Glutamatergic neuron (in vitro differentiated cells): ENCODE results near the gene ZMPSTE24. TPM values are rescaled to one million over a fixed set of nuclear protein-coding genes. Genes with fewer than 3 reads are reported as not detected.

ENCODE experiments used
- DNase-seq: peaks from one replicate; pipeline ENCODE4 v3.0.0; 2022
- H3K27ac Mint-ChIP-seq: one replicate; pipeline ENCODE4 v1.8.0; 2020; ENCODE audit warnings: mild to moderate bottlenecking, mixed read lengths, inconsistent platforms; ENCODE audit not compliant: unreplicated experiment
- H3K27me3 Mint-ChIP-seq: one replicate; pipeline ENCODE4 v1.8.0; 2020; ENCODE audit warnings: mild to moderate bottlenecking, moderate library complexity, mixed read lengths, inconsistent platforms; ENCODE audit not compliant: unreplicated experiment
- H3K36me3 Mint-ChIP-seq: one replicate; pipeline ENCODE4 v1.8.0; 2020; ENCODE audit warnings: mild to moderate bottlenecking, mixed read lengths, inconsistent platforms; ENCODE audit not compliant: unreplicated experiment
- H3K4me1 Mint-ChIP-seq: one replicate; pipeline ENCODE4 v1.8.0; 2020; ENCODE audit warnings: mild to moderate bottlenecking, low read depth, mixed read lengths, inconsistent platforms; ENCODE audit not compliant: unreplicated experiment
- H3K4me3 Mint-ChIP-seq: one replicate; pipeline ENCODE4 v1.8.0; 2020; ENCODE audit warnings: mild to moderate bottlenecking, mixed read lengths, inconsistent platforms; ENCODE audit not compliant: unreplicated experiment
- H3K9me3 Mint-ChIP-seq: one replicate; pipeline ENCODE4 v1.8.0; 2020; ENCODE audit warnings: mild to moderate bottlenecking, moderate library complexity, mixed read lengths, inconsistent platforms; ENCODE audit not compliant: unreplicated experiment
- total RNA-seq: library from RNA; stranded (reverse); fragmentation: NEBNext Ultra II Directional; extraction: Animal tissue kit (Norgen Biotek cat#: 25700); gene quantifications from one replicate; pipeline ENCODE4 v1.2.1, GENCODE V29; 2021; ENCODE audit not compliant: unreplicated experiment
- TF ChIP-seq, protein P1 (sequence below): fragments of 200-600 bp; sonication (generic); IDR thresholded peaks from one replicate; pipeline ENCODE4 v1.5.0; 2021; ENCODE audit not compliant: partially characterized antibody, unreplicated experiment

ZMPSTE24 gene
- total RNA-seq, 1 donor from 2014 or later: 32.8 TPM

GRCh38 chr1:40266786-40267535 is 8.9 kb downstream of the ZMPSTE24 start:
- H3K4me3 Mint-ChIP-seq: no peak overlapping the region
- TF ChIP-seq, protein P1, sequence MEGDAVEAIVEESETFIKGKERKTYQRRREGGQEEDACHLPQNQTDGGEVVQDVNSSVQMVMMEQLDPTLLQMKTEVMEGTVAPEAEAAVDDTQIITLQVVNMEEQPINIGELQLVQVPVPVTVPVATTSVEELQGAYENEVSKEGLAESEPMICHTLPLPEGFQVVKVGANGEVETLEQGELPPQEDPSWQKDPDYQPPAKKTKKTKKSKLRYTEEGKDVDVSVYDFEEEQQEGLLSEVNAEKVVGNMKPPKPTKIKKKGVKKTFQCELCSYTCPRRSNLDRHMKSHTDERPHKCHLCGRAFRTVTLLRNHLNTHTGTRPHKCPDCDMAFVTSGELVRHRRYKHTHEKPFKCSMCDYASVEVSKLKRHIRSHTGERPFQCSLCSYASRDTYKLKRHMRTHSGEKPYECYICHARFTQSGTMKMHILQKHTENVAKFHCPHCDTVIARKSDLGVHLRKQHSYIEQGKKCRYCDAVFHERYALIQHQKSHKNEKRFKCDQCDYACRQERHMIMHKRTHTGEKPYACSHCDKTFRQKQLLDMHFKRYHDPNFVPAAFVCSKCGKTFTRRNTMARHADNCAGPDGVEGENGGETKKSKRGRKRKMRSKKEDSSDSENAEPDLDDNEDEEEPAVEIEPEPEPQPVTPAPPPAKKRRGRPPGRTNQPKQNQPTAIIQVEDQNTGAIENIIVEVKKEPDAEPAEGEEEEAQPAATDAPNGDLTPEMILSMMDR: no peak
- DNase-seq: no peak
- peaks cover 1% of the 10 kb centered on the region for H3K4me1 Mint-ChIP-seq
- peaks cover 2% of the 10 kb centered on the region for H3K9me3 Mint-ChIP-seq
- H3K27ac Mint-ChIP-seq: no peak overlapping the region
- peaks cover 1% of the 10 kb centered on the region for H3K27me3 Mint-ChIP-seq
- no peaks in the 10 kb centered on the region for H3K36me3 Mint-ChIP-seq

- Mint-ChIP-seq H3K9me3 (peaks cover 2% of the 10 kb centered on the region), H3K4me3 (no peak overlapping the region), H3K36me3 (no peaks in the 10 kb centered on the region), H3K4me1 (peaks cover 1% of the 10 kb centered on the region), H3K27ac (no peak overlapping the region), H3K27me3 (no peaks in the 10 kb centered on the region)
- no peak for DNase-seq
- TF ChIP-seq, protein P1: no peak
Measured at GRCh38 chr1:40267767-40268187, 9.7 kb downstream of the ZMPSTE24 start.

GRCh38 chr1:40268211-40268610 is 10.2 kb downstream of the ZMPSTE24 start:
- TF ChIP-seq, protein P1: no peak
- Mint-ChIP-seq H3K36me3 (no peaks in the 10 kb centered on the region), H3K27me3 (no peaks in the 10 kb centered on the region), H3K4me3 (no peak overlapping the region), H3K4me1 (peaks cover 1% of the 10 kb centered on the region), H3K9me3 (peaks cover 2% of the 10 kb centered on the region), H3K27ac (no peak overlapping the region)
- no peak for DNase-seq

DNA sequence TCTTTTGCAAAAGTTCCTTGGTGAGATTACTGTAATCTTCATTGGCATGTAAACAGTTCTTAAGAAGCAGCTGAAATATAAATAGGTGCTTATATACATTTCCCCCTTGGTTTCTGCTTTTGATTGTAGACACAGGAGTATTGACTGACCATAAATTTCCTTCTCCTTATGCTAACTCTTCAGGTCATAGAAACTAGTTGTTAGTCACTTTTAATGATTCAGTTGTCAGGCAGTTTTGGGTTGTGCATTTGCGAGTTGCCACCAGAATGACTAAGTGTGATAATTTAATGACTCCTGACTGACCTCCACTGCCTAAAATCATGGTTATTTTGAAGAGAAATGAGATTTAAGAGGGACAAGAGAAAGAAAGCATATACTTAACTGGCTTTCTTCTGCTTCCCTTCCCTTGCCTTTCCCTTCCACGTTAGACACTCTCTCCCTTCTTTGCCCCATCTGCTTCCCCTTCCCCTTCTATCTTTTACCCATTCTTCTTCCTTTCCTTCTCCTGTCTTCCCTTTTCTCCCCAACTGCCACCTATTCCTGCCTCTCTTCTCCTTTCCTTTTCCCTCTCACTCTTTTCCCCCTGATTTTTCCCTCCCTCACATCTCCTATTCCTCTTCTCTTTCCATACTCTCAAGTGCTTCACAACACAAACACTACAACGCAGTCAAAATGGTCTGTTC is 12.3 kb downstream of the ZMPSTE24 start:
- Mint-ChIP-seq H3K27me3 (no peaks in the 10 kb centered on the region), H3K4me1 (no peaks in the 10 kb centered on the region), H3K27ac (no peak overlapping the region), H3K4me3 (no peak overlapping the region), H3K9me3 (peaks cover under 1% of the 10 kb centered on the region), H3K36me3 (no peaks in the 10 kb centered on the region)
- TF ChIP-seq, protein P1: no peak
- DNase-seq: no peak

DNA sequence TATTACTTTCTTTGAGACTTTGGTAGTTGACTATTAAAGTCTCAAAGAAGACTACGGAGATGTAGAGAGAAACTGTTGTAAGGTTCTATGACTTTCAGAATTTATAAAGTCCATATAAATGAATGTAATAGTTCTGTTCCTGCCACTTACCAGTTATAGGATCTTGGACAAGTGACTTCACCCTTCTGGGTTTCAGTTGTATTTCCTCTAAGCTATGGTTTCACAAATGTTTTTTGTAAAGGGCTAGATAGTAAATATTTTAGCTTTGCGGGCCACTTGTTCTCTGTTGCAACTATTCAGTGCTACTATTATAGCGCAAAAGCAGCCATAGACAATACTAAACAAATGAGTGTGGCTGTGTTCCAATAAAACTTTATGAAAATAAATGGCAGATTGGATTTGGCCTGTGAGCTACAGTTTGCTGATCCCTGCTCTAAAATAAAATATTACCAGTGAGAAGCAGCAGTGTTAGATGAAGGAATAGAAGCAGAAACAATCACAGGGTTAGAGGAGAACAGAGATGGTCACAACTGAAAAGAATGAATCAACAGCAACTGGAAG is 14.7 kb downstream of the ZMPSTE24 start:
- TF ChIP-seq, protein P1: no peak
- no peak overlapping the region for H3K27ac Mint-ChIP-seq
- no peaks in the 10 kb centered on the region for H3K36me3 Mint-ChIP-seq
- H3K27me3 Mint-ChIP-seq: no peaks in the 10 kb centered on the region
- H3K4me1 Mint-ChIP-seq: no peaks in the 10 kb centered on the region
- no peak for DNase-seq
- no peak overlapping the region for H3K4me3 Mint-ChIP-seq
- no peaks in the 10 kb centered on the region for H3K9me3 Mint-ChIP-seq
